Measurements from ENCODE around the gene SPSB1.

SPSB1 gene

GRCh38 chr1:9292361-9293240, at the start of gene SPSB1:
SPSB1 (plus strand) TSS chr1:9292894; CDS start chr1:9355892, 62,998 bp downstream.
- no peak for DNase-seq (ENCODE audit: low read depth, low spot score)

GRCh38 chr1:9243066-9243739, 49.5 kb upstream of the SPSB1 start:
- DNase-seq (ENCODE audit: low read depth, low spot score): no peak

GRCh38 chr1:9244501-9245229, 48.0 kb upstream of the SPSB1 start:
- DNase-seq (ENCODE audit: low read depth, low spot score): no peak

- no peak for DNase-seq (ENCODE audit: low read depth, low spot score)
These were observed 47.5 kb upstream of the SPSB1 start for GRCh38 chr1:9245230-9245619.

GRCh38 chr1:9245661-9246060, 47.0 kb upstream of the SPSB1 start:
- no peak for DNase-seq (ENCODE audit: low read depth, low spot score)

GRCh38 chr1:9246215-9246614, 46.5 kb upstream of the SPSB1 start:
- no peak for DNase-seq (ENCODE audit: low read depth, low spot score)

- no peak for DNase-seq (ENCODE audit: low read depth, low spot score)
These were observed 45.6 kb upstream of the SPSB1 start for GRCh38 chr1:9246841-9247785.

- DNase-seq (ENCODE audit: low read depth, low spot score): no peak
These were observed 44.8 kb upstream of the SPSB1 start for GRCh38 chr1:9247894-9248293.

- no peak for DNase-seq (ENCODE audit: low read depth, low spot score)
These were observed 44.1 kb upstream of the SPSB1 start for GRCh38 chr1:9248341-9249262.

GRCh38 chr1:9249263-9249533, 43.5 kb upstream of the SPSB1 start:
- DNase-seq (ENCODE audit: low read depth, low spot score): no peak

- no peak for DNase-seq (ENCODE audit: low read depth, low spot score)
These were observed 42.9 kb upstream of the SPSB1 start for GRCh38 chr1:9249534-9250410.

GRCh38 chr1:9250411-9251381, 42.0 kb upstream of the SPSB1 start:
- DNase-seq (ENCODE audit: low read depth, low spot score): no peak

- DNase-seq (ENCODE audit: low read depth, low spot score): no peak
These were observed 41.2 kb upstream of the SPSB1 start for GRCh38 chr1:9251501-9251900.

- DNase-seq (ENCODE audit: low read depth, low spot score): no peak
These were observed 39.7 kb upstream of the SPSB1 start for GRCh38 chr1:9253004-9253403.

GRCh38 chr1:9253453-9254105, 39.1 kb upstream of the SPSB1 start:
- no peak for DNase-seq (ENCODE audit: low read depth, low spot score)

- DNase-seq (ENCODE audit: low read depth, low spot score): no peak
These were observed 36.4 kb upstream of the SPSB1 start for GRCh38 chr1:9256332-9256731.

- no peak for DNase-seq (ENCODE audit: low read depth, low spot score)
These were observed 34.8 kb upstream of the SPSB1 start for GRCh38 chr1:9257851-9258250.

GRCh38 chr1:9258629-9259028, 34.1 kb upstream of the SPSB1 start:
- DNase-seq (ENCODE audit: low read depth, low spot score): no peak

Data from activated naive CD8-positive, alpha-beta T cell treated with anti-CD3 and anti-CD28 coated beads, Interleukin-2, amount 50 U/mL, for 16 hours (primary cell).